BE2C (cell line): Measurements from ENCODE around the gene PTOV1.
"Not testable (repeated sequence)": the region's sequence is repeated elsewhere in the genome, so short reads cannot be mapped to it uniquely, and the experiment has no call there.

Experiments
- DNase-seq: peaks from one replicate; pipeline ENCODE4 v3.0.0-alpha.2; 2020
- H3K27me3 ChIP-seq: fragments of 250-450 bp; sonication (Bioruptor Pico); 2 replicates; pipeline ENCODE4 v1.5.1; 2020; ENCODE audit warnings: mild to moderate bottlenecking
- H3K36me3 ChIP-seq: fragments of 250-450 bp; sonication (Bioruptor Pico); 2 replicates; pipeline ENCODE4 v1.5.1; 2020; ENCODE audit warnings: mild to moderate bottlenecking
- H3K4me1 ChIP-seq: fragments of 250-450 bp; sonication (Bioruptor Pico); 2 replicates; pipeline ENCODE4 v1.5.1; 2020
- H3K4me3 ChIP-seq: 2 replicates; pipeline ENCODE4 v1.5.1; 2011; ENCODE audit warnings: low read depth, low read length
- H3K9me3 ChIP-seq: fragments of 250-450 bp; sonication (Bioruptor Pico); 2 replicates; pipeline ENCODE4 v1.5.1; 2020
- TF ChIP-seq, protein P1 (sequence below): IDR thresholded peaks from 2 replicates; pipeline ENCODE4 v1.5.1; 2012; ENCODE audit warnings: mild to moderate bottlenecking, low read depth, low read length

The PTOV1 gene

DNA sequence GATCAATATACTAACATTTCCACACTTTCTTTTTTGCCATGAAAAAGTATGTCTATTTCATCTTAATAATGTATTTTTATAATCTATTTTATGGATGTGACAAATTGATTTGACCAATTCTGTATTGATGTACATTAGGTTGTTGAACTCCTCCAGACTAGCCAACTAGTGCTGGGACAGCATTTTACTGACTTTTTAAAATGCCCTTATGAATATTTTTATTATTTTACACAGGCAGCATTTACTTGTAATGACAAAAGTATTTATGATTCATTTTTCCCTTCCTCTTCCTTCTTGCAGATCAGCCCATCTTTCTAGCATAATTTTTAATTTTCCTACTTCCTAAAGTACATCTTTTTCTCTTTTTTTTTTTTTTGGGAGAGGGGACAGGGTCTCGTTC, 36.9 kb upstream of the PTOV1 start:
- H3K36me3 ChIP-seq, result no peaks in the 10 kb centered on the region
- TF ChIP-seq, protein P1, sequence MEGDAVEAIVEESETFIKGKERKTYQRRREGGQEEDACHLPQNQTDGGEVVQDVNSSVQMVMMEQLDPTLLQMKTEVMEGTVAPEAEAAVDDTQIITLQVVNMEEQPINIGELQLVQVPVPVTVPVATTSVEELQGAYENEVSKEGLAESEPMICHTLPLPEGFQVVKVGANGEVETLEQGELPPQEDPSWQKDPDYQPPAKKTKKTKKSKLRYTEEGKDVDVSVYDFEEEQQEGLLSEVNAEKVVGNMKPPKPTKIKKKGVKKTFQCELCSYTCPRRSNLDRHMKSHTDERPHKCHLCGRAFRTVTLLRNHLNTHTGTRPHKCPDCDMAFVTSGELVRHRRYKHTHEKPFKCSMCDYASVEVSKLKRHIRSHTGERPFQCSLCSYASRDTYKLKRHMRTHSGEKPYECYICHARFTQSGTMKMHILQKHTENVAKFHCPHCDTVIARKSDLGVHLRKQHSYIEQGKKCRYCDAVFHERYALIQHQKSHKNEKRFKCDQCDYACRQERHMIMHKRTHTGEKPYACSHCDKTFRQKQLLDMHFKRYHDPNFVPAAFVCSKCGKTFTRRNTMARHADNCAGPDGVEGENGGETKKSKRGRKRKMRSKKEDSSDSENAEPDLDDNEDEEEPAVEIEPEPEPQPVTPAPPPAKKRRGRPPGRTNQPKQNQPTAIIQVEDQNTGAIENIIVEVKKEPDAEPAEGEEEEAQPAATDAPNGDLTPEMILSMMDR, result no peak
- no peaks in the 10 kb centered on the region for H3K27me3 ChIP-seq
- H3K9me3 ChIP-seq, result no peaks in the 10 kb centered on the region
- H3K4me3 ChIP-seq, result peak overlapping the region; percentile 75
- no peak for DNase-seq
- H3K4me1 ChIP-seq, result peaks cover 5% of the 10 kb centered on the region; the same call in 1 of the 2 replicates

DNA sequence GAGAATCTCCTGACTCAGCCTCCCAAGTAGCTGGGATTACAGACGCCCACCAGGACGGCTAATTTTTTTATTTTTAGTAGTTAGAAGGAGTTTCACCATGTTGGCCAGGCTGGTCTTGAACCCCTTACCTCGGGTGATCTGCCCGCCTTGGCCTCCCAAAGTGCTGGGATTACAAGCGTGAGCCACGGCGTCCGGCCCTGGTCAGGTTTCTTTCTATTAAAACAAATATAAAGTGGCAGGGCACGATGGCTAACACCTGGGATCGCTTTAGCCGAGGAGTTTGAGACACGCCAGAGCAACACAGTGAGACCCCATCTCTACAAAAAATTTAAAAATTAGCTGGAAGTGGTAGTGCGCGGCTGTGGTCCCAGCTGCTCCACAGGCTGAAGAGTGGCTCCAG, 34.4 kb upstream of the PTOV1 start:
- H3K4me1 ChIP-seq, result no peaks in the 10 kb centered on the region; the same call in 1 of the 2 replicates
- TF ChIP-seq, protein P1, result no peak
- no peak overlapping the region for H3K4me3 ChIP-seq
- no peaks in the 10 kb centered on the region for H3K27me3 ChIP-seq
- no peak for DNase-seq
- H3K36me3 ChIP-seq, result peaks cover 5% of the 10 kb centered on the region
- no peaks in the 10 kb centered on the region for H3K9me3 ChIP-seq

DNA sequence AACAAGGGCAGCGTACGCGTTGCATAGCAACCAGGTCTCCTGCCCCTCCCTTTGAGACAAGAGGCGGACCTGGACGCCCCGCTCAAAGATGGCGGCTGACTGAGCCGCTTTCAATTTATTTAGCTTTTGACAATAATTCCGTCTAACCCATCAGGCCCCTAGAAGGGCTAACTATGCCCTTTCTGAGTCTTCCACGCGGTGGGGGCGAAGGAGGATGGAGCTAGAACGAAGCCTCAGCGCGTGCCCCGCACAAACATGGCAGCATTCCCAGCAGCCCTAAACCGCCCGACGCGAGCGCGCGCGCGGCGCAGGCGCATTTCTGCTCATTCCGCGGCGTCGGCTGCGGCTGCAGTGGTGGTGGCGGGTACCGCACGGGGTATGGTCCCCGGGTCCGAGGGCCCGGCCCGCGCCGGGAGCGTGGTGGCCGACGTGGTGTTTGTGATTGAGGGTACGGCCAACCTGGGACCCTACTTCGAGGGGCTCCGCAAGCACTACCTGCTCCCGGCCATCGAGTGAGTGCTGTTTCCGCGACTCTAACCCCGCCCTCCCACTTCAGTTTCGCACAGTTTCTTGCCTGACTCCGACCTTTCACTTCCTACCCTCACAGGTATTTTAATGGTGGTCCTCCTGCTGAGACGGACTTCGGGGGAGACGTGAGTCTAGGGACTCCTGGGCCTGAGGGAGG, 32.9 kb upstream of the PTOV1 start, which contains the start of gene MED25:
TSS of gene MED25 (plus strand) at position 326 of the 685 bp plus-strand sequence. CDS start at position 379, 53 bp downstream.
- TF ChIP-seq, protein P1, result no peak
- H3K4me3 ChIP-seq, result peak within 1 kb of the TSS; percentile 97
- H3K4me1 ChIP-seq, result no peaks in the 10 kb centered on the region; the same call in 1 of the 2 replicates
- no peaks in the 10 kb centered on the region for H3K27me3 ChIP-seq
- peaks cover 5% of the 10 kb centered on the region for H3K36me3 ChIP-seq
- H3K9me3 ChIP-seq, result no peaks in the 10 kb centered on the region
- DNase-seq, result peak; percentile 92

DNA sequence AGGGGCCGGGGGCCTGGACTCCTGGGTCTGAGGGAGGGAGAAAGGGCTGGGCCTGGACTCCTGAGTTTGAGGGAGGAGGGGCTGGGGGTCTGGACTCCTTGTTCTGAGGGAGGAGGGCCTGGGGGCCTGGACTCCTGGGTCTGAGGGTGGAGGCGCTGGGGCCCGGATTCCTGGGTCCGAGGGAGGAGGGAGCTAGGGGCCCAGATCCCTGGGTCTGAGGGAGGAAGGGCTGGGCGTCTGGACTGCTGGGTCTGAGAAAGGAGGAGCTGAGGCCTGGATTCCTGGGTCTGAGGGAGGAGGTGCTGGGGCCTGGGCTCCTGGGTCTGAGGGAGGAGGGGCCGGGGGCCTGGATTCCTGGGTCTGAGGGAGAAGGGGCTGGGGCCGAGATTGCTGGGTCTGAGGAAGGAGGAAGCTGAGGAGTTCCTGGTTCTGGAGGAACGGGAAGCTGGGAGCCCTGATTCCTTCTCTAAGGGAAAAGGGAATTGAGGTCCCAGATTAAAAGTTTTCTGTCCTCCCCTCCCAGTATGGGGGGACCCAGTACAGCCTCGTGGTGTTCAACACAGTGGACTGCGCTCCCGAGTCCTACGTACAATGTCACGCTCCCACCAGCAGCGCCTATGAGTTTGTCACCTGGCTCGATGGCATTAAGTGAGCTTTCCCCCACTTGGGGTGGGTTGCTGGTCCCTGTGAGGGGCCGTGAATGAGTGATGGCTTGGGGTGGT, 32.1 kb upstream of the PTOV1 start:
- no peaks in the 10 kb centered on the region for H3K27me3 ChIP-seq
- H3K4me3 ChIP-seq, result peak overlapping the region; percentile 97
- peaks cover 5% of the 10 kb centered on the region for H3K36me3 ChIP-seq
- TF ChIP-seq, protein P1, result no peak
- H3K9me3 ChIP-seq, result no peaks in the 10 kb centered on the region
- no peak for DNase-seq
- H3K4me1 ChIP-seq, result no peaks in the 10 kb centered on the region; the same call in 1 of the 2 replicates

DNA sequence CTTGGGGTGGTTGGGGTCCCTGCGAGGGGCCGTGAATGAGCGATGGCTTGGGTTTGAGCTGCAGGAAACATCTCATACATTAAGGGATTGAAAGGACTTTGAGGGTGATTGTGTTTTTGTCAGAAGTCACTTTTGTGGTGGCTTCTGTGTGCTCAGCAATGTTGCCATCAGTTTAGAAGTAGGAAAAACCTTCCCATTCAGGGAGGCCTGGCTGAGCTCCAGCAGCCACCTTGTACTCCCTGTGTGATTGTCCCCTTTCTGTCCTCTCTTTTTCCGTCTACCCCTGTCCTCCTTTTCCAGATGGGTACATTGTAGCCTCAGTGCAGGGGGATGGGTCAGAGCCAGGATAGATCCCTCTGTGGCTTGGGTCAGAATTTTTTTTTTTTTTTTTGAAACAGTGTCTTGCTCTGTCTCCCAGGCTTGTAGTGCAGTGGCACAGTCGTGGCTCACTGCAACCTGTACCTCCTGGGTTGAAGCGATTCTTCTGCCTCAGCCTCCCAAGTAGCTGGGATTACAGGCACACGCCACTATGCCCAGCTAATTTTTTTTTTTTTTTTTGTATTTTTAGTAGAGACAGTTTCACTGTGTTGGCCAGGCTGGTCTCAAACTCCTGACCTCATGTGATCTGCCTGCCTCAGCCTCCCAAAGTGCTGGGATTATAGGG, 31.4 kb upstream of the PTOV1 start:
- H3K4me1 ChIP-seq, H3K9me3 ChIP-seq, H3K36me3 ChIP-seq, H3K27me3 ChIP-seq, DNase-seq: not testable (repeated sequence)
- H3K4me3 ChIP-seq, result peak overlapping the region; percentile 97

DNA sequence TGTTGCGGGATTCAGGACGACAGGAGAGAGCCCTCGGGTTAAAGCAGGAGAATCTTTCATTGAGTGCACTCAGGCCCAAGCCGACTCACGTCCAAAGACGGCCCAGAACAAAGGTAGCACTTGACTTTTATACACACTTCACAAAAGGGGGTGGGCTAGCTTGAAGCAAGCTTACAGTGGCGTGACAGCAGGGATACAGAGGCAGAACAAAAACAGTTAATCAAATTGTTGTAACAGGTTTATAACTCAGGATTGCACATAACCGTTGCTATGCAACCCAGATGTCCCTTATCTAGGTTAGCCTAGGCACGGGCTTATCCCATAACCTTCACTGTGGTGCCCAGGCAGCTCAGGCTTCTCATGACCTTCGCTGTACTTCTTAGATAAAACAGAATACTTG, 30.8 kb upstream of the PTOV1 start:
- peaks cover 5% of the 10 kb centered on the region for H3K36me3 ChIP-seq
- H3K9me3 ChIP-seq, result no peaks in the 10 kb centered on the region
- H3K4me3 ChIP-seq, result no peak overlapping the region
- TF ChIP-seq, protein P1, result no peak
- H3K27me3 ChIP-seq, result no peaks in the 10 kb centered on the region
- DNase-seq, result no peak
- H3K4me1 ChIP-seq, result no peaks in the 10 kb centered on the region; the same call in 1 of the 2 replicates
